Limb (tissue), 2 donors: ENCODE data around the gene PARD3.
"Not testable (repeated sequence)": the region's sequence is repeated elsewhere in the genome, so short reads cannot be mapped to it uniquely, and the experiment has no call there.

Experiments used
- DNase-seq, 2 donors: peaks; one replicate each; pipeline ENCODE4 v3.0.0-alpha.2; 2016; ENCODE audit errors: extremely low spot score in 2 of 2

The PARD3 gene

DNA sequence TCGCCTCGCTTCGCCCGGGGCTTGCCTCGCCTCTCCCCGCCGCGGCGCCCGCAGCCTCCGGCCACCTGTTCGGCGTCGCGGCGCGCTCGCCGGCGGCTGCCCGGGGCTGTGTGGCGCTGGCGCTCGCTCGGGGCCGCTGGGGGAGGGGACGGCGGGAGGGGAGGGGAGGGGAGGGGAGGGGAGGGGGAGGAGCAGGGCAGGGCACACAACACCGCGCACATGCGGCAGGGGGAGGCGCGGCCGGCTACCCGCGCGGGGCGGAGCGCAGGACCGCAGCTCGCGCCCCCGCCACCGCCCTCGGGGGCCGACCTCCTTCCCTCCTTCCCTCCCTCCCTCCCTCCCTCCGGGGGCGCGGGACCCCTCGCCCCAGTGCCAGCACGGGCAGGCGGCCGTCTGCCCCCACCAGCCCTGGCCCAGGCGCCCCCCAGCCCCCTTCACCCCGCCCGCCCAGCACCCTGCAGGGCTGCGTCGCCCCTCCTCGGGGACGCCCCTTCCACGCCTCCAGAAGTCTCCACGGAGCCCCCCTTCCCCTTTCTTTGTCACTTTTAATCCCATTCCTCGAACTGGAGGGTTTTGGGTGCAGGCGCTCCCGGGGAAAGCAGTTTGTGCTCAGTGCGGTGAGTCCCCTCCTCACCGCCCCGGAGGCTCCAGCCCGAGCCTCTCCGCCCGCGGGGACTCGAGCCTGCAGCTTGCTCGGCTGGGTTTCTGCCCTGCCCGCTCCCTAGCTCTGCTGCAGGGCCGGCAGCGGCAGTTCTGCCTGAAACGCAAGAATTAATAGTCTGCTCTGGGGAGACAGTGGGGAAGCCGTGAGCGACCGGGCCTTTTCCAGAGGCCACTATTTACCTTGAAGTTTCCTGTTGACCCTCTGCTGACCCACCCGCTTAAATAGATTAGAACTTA lies at the start of gene PARD3:
PARD3 (minus strand) TSS at position 112 of the 900 bp plus-strand sequence. CDS start 301 bp downstream, outside the sequence.
- DNase-seq, result peak; percentile 77 to 90

DNA sequence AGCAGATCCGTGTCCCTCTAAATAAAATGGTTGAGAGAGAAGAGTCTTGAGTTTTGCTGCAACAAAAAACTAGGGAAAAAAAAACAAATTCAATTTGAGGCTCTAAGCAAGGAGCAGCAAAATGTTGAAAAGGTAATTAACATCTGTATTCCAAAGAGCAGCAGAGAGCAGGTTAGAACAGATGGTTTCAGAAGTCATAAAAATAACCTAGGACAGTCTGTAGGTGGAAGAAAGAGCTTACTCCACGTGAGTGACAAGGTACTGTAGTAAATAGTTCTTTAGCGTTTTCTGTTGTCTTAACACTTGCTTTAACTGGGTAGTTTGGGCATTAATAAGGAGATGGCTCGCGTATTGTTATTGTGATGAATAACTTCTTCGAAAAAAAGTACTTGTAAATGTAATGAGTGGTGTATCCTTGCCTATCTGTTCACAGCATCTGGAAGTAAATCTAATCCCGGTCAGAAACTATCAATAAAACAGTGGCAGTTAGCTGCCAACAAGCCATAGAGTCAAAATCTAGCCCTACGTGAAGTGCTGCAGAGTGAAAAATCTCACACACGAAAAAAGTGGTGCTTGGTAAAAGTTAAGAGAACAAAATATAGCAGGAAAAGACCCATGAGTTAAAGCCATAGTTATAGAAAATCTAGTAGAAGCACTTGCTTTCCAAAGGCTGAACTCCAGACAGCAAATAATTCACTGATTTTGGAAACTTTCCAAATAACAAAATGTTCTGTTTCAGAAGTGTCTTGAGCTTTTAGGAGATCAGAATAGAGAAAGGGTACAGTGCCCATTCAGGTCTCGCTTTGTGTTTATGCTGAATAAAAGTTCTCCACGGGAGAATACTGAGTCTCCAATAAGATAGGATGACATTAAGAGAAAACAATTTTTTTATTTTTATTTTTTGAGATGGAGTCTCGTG lies 49.3 kb upstream of the PARD3 start:
- no peak for DNase-seq

DNA sequence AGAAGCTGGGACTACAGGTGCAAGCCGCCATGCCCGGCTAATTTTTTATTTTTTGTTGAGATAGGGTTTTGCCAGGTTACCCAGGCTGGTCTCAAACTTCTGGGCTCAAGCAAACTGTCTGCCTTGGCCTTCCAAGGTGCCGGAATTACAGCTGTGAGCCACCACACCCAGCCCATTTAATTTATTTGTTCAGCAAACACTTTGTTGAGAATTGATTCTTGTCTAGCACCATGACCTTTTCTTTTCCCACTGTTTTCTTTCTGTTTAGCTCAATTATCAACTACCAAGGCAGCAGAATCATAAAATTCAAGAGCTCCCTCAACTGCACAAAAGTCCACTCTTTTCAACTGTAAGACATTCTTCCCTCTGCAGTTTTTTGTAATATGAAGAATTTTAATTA lies 47.8 kb upstream of the PARD3 start:
- no peak for DNase-seq

DNA sequence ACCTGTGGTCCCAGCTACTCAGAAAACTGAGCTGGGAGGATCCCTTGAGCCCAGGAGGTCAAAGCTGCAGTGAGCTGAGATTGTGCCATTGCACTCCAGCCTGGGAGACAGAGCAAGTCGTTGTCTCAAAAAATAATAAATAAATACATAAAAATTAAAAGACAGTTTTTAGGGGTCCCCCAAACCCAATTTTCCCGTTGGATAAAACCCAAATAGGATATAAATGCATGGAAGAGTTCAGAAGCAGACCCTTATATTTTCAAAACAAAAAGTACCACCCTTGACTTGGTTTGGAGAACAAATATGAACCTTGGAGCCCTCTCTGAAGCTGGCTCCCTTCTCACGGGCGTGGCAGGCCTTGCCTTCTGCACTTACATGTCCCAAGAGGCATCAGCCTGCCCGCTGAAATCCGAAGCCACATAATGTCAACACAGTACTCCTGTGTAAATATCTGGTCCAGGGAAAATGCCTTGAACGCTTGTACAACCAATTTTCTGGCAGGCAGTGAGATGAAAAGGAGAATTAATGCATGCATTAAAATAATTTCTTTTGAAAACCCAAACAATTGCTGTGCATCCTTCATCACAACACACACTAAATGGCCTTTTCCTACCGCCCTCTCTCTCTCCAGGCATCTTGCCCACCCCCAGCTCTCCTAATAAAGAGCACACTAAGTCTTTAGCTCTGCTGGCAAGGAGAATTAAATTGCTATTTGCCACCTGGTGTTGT lies 46.4 kb upstream of the PARD3 start:
- no peak for DNase-seq

DNA sequence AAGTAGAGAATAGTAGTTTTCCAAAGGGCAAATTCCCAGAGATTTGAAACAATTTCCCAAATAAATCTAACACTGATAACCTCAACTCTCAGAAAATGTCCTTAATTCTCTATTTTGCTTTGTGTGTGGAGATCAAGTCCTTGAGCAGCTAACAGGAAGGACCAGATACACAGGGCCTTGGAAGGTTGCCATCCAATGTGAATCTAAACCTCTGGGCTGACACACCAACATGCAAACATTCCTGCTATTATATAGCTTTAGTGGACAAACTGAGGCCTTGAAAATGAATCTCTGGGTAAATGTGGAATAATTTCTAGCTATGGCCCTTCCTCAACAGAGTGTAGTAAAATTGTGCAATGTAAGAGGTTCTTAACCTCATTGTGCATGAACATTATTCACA lies 44.1 kb upstream of the PARD3 start:
- no peak for DNase-seq

DNA sequence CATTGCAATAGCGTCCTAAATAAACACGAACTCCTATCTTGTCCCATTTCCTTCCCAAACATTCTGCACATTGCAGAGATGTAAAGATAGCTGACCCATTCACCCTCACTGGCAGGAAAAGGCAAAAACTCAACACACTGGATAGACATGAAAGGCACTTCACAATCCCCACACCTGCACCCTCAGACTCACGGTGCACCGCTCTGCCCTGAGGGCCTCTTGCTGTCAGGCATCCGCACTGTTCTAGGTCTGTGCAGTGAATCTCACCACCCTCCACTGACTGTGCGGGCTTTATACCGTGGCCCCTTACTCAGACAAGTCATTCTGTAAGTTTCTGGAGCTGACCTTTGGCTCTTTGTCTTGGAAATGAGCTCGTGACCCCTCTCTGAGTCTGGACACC lies 42.9 kb upstream of the PARD3 start:
- DNase-seq, result no peak

DNA sequence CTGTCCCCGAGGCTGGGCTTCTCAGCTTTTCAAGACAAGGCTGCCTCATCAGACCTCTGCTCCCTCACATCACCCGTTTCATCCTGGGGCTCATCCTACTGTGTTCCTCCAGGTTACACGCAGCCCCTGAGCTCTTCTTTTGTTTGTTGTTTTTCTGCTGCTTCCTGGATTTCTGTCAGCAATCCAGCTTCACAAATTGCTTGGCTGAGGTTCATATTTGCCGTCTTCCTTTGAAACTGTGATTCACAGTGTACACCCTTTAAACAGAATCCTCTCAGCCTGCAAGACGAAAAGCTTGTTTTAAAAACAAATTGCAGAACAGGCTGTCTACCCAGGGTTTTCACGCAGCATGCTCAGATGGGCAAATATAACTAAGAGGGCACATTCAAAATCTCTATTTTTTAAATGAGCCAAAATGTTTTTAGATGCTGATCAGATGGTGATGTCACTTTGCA lies 39.1 kb upstream of the PARD3 start:
- DNase-seq, result peak; percentile 38 to 42

DNA sequence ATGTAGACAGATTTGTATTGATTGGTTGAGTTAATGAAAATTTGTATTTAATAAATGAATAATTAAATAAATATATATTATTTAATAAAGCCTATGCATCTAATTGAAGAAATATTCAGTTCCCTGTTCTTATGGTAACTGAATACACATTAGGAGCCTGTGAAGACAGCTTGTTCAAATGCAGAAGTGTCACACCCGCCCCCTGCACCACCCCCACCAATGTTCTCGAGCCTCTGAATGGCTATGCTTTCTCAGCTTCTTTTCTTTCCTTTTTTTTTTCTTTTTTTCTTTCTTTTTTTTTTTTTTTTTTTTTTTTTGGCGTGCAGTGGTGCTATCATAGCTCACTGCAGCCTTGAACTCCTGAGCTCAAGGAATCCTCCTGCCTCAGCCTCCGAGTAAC lies 38.3 kb upstream of the PARD3 start:
- no peak for DNase-seq

DNA sequence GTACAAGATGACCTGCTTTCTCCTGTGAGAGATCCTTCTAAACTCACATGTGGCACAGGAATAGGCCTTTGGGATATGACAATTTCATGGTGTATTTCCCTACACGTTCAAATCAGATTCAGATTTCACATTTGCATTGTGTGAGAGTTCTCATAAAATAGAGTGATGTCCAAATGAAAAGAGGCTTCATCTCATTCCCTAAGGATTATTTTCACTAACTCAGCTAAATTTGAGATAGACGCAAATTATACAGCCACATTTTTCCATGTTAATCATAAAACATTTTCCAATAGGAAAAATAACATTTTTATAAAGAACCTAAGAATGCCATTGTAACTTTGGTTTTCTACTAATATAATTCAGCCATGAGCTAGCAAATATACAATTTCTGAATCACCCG lies 35.5 kb upstream of the PARD3 start:
- no peak for DNase-seq

DNA sequence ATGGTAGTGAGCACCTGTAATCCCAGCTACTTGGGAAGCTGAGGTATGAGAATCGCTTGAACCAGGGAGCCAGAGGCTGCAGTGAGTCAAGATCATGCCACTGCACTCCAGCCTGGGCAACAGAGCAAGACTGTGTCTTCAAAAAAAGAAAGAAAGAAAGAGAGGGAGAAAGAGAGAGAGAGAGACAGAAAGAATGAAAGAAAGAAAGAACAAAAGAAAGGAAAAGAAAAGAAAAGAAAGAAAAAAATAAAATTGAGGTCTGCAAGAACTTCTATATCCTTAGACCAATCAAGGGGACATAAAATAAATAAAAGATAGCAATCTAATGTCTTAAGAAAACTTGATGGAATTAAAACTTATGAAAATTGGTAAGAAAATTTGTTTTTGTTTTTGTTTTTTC lies 34.9 kb upstream of the PARD3 start:
- DNase-seq, result no peak

DNA sequence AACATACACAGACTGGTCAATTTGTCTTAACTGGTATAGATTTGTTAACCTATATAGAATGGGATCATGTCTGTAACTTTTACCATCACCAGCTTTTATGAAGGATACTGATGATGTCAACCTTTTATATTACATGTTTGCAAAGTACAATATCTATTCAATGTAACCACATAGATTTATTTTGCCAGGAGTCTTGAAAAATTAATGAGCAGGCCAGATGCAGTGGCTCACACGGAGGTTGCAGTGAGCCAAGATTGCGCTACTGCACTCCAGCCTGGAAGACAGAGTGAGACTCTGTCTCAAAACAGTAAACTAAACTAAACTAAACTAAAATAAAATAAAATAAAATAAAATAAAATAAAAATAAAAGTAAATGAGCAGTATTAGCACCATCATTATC lies 30.0 kb upstream of the PARD3 start:
- peak in 1 of 2 donors; percentile 32 for DNase-seq

DNA sequence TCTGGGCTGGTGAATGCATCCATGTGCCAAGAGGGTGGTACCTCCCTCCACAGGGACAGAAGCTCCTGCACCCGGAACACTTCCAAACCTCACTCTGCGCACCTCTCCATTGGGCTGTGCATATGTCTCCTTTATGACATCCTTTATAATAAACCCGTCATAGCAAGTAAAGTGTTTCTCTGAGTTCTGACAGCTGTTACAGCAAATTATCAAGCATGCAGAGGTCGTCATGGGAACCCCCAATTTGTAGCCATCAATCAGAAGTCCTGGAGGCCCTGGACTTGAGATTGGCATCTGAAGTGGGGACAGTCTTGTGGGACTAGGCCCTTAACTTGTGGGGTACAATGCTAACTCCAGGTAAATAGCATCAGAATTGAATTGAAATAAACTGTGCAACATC lies 29.4 kb upstream of the PARD3 start:
- DNase-seq, result no peak

DNA sequence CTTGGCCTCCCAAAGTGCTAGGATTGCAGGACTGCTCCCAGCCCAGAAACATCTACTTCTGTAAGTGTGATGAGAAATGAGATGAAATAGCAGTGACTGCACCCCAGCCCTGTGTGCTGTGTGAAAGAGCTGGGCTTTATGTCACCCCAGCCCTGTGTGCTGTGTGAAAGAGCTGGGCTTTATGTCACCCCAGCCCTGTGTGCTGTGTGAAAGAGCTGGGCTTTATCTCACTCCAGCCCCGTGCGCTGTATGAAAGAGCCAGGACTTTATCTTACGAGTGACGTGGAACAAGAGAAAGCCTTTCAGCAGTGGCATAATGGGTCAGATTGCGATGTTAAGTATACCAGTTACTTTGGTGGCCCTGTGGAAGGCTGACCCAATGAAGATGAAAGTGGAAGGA lies 28.4 kb upstream of the PARD3 start:
- DNase-seq, result not testable (repeated sequence)

DNA sequence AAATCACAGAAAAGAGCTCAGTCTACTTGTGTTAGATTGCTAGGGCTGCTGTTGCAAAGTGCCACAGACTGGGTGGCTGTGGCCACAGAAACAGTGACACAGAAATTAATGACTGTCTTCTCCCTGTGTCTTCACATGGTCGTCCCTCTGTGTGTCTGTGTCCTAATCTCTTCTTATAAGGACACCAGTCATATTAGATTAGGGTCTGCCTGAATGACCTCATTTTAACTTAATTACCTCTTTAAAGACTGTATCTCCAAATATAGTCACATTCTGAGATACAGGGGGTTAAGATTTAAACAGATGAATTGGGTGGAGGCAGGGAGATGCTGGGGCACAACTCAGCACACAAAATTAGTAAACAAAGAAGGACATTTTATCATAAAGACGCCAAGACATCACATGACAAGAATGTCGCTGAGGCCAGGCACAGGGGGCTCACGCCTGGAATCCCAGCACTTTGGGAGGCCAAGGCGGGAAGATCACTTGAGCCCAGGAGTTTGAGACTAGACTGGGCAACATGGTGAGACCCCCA lies 23.3 kb upstream of the PARD3 start:
- DNase-seq, result no peak

DNA sequence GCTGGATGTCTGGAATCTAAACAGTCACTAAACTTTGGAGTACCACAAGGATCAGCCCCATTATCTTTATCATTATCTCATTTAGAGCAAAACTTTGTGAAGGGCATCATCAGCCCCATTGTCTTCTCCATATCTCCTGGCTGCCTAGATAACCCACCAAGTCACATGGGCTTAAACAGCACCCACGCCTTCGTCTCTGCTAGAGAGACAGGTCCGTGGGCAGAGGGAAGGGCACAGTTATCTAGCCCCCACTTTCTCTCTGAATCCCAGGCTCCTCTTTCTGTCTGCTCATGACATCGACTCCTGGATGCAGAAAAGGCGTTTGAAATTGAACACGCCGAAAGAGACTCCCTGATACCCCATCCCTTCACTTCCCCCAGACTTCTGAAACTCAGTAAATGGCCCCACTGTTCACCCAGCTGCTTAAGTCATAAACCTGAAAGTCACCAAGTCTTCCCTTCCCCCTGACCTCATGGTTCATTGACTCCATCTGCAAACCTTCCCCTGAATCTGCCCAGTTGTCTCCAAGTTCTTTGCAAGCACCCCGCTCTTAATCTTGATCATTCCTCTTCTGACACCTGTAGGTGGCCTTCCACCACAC lies 20.9 kb upstream of the PARD3 start:
- DNase-seq, result no peak

DNA sequence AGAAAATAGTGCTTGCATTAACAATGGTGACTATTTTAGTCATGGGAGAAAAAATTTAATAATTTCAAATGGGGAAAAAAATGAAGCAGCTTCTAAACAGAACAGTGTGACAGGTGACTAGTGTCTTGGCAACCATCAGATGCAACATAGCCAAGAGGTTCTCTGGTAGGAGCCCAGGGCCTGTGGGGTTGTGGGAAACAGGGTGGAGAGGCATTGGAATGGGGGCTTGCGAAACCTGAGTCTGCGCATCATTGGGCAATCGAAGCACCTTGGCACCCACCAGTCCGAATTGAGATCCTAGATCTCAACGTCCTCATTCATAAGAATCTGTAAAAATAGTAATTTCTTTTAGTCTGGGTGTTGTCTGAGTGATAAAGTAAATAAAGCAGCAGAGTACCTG lies 19.2 kb upstream of the PARD3 start:
- no peak for DNase-seq

DNA sequence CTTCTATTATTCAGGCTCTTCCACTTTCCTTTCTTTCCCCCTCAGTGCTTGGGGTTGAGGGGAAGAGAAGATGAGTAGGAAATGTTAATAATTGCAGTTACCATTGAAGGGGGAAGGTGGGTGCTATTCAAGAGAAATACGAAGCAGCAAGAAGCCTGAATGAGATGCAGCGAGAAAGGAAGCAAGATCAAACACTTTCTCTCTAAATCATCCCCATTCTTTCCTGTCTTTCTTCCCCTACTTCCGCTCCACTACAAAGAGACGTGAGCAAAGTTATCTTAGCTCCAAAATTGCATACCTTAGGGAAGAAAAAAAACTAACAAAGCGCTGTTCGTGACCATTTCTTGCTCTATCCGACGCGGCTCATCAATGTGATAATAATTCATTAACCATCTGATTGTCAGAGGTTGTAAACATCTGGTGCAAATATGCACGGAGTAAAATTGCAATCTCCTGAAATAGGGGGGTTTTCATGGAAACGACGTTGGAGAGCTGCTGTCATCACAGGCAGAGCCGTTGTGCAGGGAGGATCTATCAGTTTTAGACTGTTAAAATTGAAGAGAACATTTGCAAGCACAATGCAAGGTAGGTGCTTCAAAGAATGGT lies 15.2 kb upstream of the PARD3 start:
- no peak for DNase-seq

DNA sequence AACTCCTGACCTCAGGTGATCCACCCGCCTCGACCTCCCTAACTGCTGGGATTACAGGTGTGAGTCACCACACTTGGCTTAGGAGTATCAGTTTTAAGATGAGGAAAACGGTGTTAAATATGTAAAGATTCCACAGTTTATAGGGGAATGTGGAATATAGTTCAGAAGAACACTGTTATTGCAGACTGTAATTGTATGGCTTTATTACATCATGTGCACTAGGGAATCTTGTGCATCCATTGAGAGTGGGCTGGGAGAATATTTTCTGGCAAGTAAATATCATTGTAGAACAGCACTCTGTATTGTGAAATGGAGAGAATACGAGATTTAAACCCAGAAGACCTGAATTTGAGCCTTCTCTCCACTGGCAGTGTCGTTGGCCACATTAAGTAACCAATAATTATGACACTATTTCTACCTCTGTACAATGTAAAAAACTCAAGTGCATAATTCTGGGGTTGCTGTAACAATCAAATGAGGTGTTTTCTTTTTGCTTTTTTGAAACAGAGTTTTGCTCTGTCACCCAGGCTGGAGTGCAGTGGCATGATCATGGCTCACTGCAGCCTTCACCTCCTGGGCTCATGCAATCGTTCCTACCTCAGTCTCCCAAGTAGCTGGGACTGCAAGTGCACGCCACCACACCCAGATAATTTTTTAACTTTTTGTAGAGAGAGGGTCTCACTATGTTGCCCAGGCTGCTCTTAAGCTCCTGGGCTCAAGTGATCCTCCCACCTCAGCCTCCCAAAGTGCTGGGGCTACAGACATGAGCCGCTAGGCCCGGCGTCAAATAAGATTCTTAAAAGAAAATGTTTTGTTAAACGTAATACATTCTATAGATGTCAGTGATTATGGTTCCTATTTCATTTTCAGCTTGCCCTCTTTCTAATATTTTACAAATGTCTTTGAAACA lies 12.0 kb upstream of the PARD3 start:
- DNase-seq, result peak in 1 of 2 donors; percentile 23

DNA sequence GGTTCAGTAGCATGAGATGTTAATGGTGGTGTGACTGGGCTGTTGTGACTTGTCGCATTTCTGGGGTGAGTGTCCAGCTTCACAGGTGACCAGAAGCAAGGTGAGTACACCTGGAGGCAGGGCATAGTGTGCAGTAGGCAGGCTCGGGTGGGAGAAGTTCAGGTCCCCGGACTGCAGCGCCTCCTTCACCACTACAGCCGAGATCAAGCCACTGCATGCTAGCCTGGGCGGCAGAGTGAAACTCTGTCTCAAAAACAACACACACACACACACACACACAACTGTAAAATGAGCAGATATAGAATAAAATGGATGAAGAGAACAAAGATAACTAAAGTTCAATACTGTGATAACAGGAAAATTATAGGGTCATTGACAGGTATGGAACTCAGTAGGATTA lies 11.1 kb upstream of the PARD3 start:
- DNase-seq, result no peak
